ENCODE results near the gene SEMA3F.

DNA sequence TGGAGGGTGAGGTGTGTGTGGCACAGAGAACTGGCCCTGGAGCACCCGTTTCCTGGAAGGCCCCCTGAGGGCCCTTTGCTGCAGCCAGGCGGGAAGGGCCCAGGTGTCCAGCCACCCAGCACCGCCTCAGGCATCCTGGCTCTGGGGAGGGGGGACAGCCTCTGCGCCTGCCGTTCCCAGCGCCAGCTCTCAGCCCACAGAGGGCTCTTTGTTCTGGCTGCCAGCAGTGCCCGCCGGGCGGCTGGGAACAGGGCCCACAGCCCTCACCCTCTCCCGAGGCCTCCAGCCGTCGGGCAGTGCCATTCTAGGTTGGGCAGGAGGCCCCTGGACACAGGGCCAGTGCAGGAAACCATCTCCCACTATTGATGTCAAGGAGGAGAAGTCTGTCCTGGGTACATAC lies 58.2 kb downstream of the SEMA3F start:
- TF ChIP-seq EZH2 (IDR thresholded peaks at IDR 0.05; ENCODE audit: low read length, missing control alignments): no peak
- TF ChIP-seq, protein P1, sequence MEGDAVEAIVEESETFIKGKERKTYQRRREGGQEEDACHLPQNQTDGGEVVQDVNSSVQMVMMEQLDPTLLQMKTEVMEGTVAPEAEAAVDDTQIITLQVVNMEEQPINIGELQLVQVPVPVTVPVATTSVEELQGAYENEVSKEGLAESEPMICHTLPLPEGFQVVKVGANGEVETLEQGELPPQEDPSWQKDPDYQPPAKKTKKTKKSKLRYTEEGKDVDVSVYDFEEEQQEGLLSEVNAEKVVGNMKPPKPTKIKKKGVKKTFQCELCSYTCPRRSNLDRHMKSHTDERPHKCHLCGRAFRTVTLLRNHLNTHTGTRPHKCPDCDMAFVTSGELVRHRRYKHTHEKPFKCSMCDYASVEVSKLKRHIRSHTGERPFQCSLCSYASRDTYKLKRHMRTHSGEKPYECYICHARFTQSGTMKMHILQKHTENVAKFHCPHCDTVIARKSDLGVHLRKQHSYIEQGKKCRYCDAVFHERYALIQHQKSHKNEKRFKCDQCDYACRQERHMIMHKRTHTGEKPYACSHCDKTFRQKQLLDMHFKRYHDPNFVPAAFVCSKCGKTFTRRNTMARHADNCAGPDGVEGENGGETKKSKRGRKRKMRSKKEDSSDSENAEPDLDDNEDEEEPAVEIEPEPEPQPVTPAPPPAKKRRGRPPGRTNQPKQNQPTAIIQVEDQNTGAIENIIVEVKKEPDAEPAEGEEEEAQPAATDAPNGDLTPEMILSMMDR (conservative IDR thresholded peaks at IDR 0.05 in 1 of 2, IDR thresholded peaks at IDR 0.05 in 1 of 2; ENCODE audit: low read depth in 1 of 2, low read length in 2 of 2): no peak

Data from fibroblast of lung (primary cell).